OCI-LY3 (cell line): ENCODE data around the gene PCAT6.

Experiments
- CTCF ChIP-seq: fragments of 200-600, 300-600 bp; sonication (generic); IDR thresholded peaks from 2 replicates; pipeline ENCODE4 v1.5.1; 2014; ENCODE audit warnings: antibody characterized with exemption, low read length, low read depth
- EZH2phosphoT487 ChIP-seq: fragments of 200-600 bp; shearing (Covaris generic); IDR thresholded peaks from 2 replicates; pipeline ENCODE4 v1.6.1; 2018; ENCODE audit warnings: antibody characterized with exemption, mixed run types, low read depth

- no peak for TF ChIP-seq CTCF
- no peak for TF ChIP-seq EZH2phosphoT487
Observed at GRCh38 chr1:202850593-202851362, 40.0 kb downstream of the PCAT6 start.
